HG03108 (cell line): ENCODE data around the gene TRIM27.
A peak's percentile ranks its signal among the peaks of the same experiment; 100 is the strongest.
"Not testable (repeated sequence)": the region's sequence is repeated elsewhere in the genome, so short reads cannot be mapped to it uniquely, and the experiment has no call there.

Source experiments
- ATAC-seq: cut with Tn5 transposase; IDR thresholded peaks from one replicate; pipeline ENCODE4 v1.9.1; 2021; ENCODE audit warnings: moderate library complexity; ENCODE audit not compliant: unreplicated experiment

The TRIM27 gene

GRCh38 chr6:28900577-28901256 lies 23.1 kb downstream of the TRIM27 start:
- no peak for ATAC-seq

- ATAC-seq, result no peak
Observed at GRCh38 chr6:28898710-28898965, 25.1 kb downstream of the TRIM27 start.

GRCh38 chr6:28897369-28897745 lies 26.4 kb downstream of the TRIM27 start:
- no peak for ATAC-seq

GRCh38 chr6:28896505-28897368 lies 27.0 kb downstream of the TRIM27 start:
- no peak for ATAC-seq

GRCh38 chr6:28895131-28895812 lies 28.5 kb downstream of the TRIM27 start:
- ATAC-seq, result peak; percentile 65

- no peak for ATAC-seq
Observed at GRCh38 chr6:28893172-28893799, 30.5 kb downstream of the TRIM27 start.

- ATAC-seq, result no peak
Observed at GRCh38 chr6:28892525-28892924, 31.3 kb downstream of the TRIM27 start.

- ATAC-seq, result no peak
Observed at GRCh38 chr6:28887796-28888496, 35.8 kb downstream of the TRIM27 start.

- no peak for ATAC-seq
Observed at GRCh38 chr6:28886079-28886439, 37.7 kb downstream of the TRIM27 start.

- ATAC-seq, result no peak
Observed at GRCh38 chr6:28884423-28885131, 39.2 kb downstream of the TRIM27 start.

- ATAC-seq, result no peak
Observed at GRCh38 chr6:28880894-28881780, 42.6 kb downstream of the TRIM27 start.

GRCh38 chr6:28880519-28880893 lies 43.3 kb downstream of the TRIM27 start:
- no peak for ATAC-seq

GRCh38 chr6:28876710-28877109 lies 47.1 kb downstream of the TRIM27 start:
- no peak for ATAC-seq

GRCh38 chr6:28875191-28875747 lies 48.5 kb downstream of the TRIM27 start:
- ATAC-seq, result no peak

GRCh38 chr6:28872157-28872817 lies 51.5 kb downstream of the TRIM27 start:
- not testable (repeated sequence) for ATAC-seq

GRCh38 chr6:28871335-28872156 lies 52.2 kb downstream of the TRIM27 start:
- no peak for ATAC-seq

- no peak for ATAC-seq
Observed at GRCh38 chr6:28868873-28869272, 54.9 kb downstream of the TRIM27 start.

GRCh38 chr6:28867086-28867409 lies 56.7 kb downstream of the TRIM27 start:
- ATAC-seq, result no peak
